Measurements from ENCODE around the gene FGFR3. TPM values are rescaled to one million over a fixed set of nuclear protein-coding genes. Genes with fewer than 3 reads are reported as not detected.

Gene FGFR3
- total RNA-seq, 1 experiment from 2014 or later: 0.62 TPM

DNA sequence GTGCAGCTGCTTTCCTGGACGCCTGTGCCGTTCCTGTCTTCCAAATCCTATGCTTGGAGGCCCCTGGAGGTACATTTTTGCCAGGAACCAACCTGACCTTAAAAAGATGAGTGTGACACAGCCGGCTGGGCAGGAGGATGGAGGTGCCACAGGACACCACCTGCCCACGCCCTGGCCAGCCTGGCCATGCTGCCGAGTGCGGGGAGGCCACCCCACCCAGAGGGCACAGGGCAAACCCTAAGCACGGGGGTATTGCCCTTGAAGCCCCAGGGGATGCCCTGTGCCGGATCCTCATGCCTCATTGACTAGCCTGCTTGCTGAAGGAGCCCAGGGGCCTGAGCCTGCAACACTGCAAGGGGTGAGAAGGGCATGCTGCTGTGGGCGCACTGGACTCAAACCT lies 20.1 kb downstream of the FGFR3 start:
- no peak for DNase-seq (ENCODE audit: extremely low read depth, low read depth)

DNA sequence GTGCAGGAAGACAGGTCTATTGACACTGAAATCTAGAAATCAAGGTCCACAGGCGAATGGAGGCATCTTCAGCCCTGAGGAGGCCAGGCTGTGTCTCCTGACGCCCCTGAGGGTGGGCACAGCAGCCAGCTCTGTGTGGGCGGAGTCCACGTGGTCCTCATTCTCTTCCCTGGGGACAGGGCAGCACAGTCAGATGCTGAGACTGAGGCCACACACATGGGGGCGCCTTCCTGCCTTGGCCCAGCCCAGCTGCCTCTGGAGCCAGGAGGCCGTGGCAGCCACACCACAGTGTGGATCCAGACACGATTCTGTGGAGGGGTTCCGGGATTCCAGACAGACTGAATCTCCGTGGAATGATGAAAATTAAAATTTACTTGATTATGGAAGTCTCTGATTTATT lies 20.8 kb downstream of the FGFR3 start:
- no peak for DNase-seq (ENCODE audit: extremely low read depth, low read depth)

DNA sequence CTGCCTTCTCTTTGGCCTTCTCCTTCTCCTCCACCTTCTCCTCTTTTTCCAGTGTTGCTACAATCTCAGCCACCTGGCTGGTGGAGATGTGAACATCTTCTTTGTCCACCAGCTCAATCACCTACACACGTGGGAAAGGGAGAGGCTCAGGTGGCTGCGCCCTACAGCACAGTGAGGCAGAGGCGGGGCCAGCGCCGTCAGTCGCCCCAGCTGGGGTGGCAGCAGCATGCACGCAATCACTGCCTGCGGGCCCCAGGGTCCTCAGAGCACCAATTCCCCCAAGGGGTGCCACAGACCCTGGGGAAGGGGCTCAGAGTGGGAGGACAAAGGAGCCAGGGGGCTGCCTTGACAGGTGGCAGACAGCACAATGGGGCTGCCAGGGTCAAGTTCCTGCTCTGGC lies 21.4 kb downstream of the FGFR3 start:
- DNase-seq (ENCODE audit: extremely low read depth, low read depth): no peak

DNA sequence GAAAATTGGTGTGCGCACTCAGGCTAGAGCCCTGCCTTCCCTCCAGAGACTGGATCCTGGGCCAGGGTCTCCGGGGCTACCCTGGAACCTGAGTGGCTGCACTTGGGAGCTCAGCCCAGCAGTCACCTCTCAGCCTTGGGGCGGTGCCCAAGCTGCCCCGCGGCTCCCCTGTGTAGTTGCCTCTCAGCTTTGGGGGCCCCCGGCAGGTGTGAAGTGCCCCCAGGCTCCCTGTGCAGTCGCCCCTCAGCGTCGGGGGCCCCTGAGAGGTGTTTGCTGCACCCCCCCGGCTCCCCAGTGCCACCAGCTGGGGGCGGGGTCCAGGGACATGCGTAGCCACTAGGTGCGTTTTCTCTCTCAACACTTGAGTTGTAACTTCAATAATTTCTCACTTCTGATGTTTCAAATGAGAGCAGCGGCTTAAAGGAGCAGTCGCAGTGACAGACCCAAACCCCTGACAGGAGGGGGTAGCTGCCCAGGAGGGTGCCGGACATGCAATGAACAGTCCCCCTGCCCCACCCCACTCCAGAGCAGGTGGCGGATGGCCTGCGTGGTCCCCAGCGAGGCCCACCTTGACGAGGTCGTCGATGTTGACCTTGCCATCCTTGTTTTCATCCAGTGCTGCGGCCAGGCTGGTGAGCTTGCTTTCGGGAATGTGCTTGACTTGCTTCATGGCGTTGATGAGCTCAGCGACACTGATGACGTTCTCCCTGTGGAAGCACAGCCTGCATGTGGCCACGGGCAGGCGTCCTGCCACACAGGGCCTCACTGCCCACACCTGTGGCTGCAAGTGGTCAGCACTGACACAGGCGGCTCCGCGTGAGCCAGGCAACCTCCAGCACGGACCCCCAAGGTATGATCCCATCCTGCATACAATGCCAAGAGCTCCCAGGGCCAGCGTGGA lies 22.3 kb downstream of the FGFR3 start:
- no peak for DNase-seq (ENCODE audit: extremely low read depth, low read depth)

DNA sequence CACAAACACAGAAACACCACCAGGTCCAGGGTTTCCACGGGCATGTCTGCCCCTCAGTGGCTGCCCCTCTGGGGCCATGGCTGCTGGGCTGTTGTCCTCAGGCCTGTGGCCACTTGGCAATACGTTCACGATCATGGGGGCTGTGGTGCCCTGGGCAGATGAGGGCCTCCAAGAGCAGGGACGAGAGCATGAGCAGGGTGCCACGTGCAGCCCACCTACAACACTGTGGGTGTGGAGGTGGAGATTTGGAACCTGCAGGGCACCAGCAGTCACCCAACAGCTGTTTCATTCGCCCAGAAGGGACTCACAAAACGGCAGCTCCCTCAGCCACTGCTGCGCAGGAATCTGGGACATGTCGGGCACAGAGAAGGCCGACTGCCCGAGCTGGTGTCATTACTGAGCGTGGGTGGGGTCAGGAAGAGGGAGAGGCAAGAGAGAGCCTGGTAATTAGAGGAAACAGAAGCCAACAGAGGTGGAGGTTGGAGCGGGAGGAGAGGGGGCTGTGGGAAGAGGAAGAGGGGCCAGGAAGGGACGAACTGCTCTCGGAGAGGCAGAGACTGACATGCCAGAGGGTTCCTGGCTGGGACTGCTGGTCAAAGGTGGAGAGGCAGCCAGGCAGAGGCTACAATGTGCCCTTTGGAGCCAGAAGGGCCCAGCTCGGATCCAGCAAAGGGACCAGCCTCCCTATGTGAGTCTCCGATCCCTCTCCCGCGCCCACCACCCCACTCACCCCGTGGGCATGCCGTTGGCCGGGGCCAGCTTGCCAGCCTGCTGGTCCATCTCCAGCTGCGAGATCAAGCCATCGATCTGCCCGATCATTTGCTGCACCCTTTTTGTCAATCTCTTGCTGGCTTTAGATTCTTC lies 23.1 kb downstream of the FGFR3 start:
- no peak for DNase-seq (ENCODE audit: extremely low read depth, low read depth)

DNA sequence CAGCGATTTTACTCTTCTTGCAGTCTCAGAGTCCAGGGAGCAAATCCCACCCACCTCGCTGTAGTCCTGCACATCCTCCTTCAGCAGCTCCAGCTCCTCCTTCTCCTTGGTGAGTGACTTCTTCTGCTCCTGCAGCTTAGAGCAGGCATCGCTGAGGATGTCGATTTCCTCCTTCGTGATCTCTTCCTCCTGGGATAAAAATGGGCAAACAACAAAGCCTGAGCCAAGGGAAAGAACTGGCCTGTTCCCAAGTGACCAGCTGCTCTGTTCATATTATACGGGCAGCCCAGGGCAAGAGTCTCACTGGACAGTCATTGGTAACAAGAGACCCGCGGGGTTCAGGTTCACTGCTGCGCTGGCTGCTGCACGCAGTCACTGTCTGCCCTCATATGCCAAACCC lies 26.2 kb downstream of the FGFR3 start:
- DNase-seq (ENCODE audit: extremely low read depth, low read depth): no peak

DNA sequence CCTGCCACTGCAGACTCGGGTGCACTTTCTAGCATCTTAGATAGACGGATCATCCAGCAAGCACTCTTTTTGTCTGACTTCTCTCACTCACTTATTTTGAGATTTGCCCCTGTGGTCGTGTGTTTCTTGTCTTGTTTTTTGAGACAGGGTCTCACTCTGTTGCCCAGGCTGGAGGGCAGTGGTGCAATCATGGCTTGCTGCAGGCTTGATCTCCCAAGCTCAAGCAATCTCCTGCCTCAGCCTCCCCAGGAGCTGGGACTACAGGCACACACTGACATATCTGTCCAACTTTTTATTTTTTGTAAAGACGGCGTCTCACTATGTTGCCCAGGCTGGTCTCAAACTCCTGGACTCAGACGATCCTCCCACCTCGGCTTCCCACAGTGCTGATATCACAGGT lies 26.7 kb downstream of the FGFR3 start:
- DNase-seq (ENCODE audit: extremely low read depth, low read depth): no peak

DNA sequence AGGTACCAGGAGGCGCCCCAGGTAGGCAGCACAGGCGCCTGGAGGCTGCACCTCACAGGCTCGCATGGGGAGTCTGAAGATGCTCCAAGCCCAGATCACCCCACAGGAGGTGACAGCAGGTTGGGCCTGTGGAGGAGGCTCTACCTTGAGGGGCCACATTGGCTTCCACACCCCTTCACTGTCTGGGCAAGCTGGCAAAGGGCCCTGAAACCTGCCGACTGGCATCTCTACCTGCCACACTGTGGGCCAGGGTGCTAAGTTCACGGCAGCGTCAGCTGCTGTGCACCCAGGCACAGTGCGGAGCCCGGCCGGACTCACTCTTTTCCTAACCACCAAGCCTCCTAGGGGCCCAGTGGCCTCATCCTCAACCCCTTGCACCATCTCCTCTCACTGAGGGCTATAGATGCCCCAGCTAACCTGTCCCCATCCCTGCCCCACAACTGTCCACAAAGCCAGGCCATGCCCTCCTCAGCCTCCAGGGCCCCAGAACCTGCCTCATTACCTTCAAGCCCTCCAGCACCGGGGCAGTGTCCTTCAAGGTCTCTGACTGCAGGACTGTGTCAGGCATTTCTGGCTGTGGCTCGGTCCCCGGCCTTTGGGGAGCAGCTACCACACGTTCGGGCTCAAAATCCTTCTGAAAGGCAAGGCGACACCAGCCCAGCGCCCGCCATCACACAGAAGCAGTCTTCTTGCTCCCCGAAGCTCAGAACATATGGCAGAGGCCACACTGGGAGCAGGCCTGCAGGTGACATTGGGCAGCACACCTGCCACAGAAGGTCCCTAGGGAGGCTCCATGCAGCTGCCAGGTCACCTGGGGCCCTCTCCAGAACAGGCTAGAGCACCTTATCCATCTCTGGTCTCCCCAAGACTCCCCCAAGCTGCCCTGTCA lies 28.8 kb downstream of the FGFR3 start:
- no peak for DNase-seq (ENCODE audit: extremely low read depth, low read depth)

DNA sequence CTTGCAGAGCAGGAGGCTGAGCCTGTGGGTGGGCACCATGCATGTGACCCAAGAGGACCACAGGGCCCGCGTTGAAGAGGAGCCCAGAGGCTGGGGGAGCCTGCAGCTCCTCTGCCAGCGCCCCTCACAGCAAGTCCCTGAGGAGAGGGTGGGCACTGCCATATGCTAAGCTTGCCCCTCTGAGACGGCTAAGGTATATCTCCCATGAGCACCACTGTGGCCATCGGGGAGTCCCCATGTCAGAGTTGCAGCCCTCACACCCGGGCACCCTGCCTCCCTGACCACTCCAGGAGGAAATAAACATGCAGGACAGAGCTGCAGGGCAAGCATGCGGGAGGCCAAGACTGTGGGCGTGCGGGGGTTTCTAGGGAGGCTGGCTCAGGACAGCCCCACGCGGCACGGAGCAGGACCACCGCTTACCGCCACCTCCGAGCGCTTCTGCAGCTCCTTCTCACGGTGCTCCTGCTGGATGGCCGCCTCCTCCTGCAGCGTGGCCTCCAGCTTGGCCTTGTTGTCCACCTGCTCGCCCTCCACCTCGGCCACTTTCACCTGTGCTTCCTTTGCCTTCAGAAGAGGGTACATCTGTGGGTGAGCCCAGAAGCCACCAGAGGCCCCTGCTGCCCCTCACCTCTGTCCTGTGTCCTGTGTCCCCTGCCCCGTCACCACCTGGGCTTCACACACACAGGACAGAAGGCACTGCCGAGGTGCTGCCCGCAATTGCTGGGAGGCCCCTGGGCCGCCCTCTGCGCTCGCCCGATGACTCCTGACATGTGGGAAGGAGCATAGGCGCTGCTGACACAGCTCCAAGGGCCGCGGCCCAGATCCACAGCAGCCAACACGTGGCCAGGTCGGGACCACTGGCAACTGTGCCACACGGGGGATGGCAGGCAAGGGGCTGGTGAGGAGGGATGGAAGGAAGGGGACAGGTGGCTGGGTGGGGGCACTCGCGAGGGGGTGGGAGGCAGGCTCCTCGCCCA lies 29.8 kb downstream of the FGFR3 start:
- no peak for DNase-seq (ENCODE audit: extremely low read depth, low read depth)

DNA sequence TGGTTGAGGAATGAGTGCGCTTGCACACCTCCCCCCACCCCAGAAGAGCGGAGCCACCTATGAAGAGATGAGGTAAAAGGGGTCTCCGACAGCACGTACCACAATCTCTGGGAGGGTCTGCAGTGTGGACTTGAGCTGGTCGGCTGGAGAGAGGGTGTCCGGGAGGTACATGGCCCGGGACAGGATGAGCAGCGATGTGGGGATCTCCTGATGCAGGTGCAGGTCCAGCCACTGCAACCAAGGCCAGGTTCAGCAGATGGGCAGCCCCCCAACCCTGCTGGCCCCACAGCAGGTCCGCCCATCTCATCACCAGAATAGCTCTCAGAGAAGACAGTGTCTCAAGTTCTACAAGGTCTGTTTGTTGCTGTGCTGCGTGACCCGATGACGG lies 30.4 kb downstream of the FGFR3 start:
- no peak for DNase-seq (ENCODE audit: extremely low read depth, low read depth)

DNA sequence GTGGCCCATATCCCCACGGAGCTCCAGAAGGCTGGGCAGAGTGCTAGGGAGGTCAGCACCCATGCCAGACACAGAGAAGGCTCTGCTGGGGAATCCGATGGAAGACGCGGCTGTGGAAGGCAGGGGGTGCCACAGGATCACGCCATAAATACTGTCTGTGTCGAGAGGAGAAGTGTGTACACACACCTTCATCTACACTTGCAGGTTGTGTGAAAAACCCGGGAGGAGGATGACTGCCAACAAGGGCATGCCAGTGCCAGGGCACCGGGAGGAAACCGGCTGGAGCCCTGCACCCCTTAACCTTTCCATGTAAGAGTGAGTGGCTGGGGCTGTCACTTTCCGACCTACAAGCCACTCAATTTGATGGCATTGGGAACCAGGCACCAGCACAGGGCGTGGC lies 31.7 kb downstream of the FGFR3 start:
- no peak for DNase-seq (ENCODE audit: extremely low read depth, low read depth)

DNA sequence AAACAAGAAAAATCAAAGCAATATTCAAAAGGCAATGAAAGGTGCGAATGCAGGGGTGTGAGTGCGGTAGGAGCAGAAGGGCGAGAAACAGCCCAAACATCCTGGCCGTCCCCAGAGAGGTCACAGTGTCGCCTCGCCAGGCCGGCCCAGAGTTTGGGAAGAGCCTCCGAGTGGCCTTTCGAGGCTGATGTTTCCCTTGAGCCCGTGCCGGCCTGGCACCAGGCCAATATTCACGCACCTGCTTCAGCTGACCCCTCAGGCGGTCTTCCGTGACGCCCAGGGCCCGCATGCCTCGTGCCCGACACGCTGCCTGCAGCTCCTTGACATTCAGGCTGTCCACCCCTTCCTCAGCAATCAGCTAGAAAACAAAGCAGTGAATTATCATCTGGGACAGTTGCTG lies 32.2 kb downstream of the FGFR3 start:
- no peak for DNase-seq (ENCODE audit: extremely low read depth, low read depth)

DNA sequence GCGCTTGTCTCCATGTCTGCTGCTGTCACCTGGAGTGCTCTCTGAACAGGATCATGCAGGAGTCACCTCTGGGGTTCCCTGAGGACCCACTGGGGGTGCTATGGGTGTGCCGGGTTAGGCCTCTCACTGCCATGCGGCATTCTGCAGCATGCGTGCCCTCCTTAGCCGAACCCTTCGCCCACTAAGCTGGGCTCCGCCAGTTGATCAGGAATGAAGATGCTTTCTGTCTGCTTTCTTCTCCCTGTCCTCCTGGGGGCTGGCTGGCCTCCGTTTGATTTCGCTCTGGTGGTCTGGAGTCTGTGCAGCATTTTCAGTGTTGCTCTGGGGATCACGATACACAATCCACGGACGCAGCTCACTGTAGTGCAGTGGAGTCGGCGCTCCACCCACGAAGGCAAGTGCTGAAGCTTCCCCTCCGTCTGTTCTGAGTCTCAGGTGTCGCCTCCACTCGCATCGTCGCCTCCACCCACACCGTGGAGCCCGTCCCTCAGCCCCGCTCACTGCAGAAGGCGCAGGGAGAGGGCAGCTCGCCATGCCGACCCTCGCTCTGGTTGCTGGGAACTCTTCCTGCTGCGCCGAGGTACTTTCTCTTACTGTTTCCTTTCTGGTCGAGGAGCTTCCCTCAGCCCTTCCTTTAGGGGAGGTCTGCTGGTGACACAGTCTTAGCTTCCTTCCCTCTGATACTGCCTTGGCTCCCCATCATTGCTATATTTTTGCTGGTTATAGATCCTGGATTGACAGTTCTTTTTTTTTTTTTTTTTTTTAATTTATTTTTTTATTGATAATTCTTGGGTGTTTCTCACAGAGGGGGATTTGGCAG lies 33.6 kb downstream of the FGFR3 start:
- DNase-seq (ENCODE audit: extremely low read depth, low read depth): no peak

DNA sequence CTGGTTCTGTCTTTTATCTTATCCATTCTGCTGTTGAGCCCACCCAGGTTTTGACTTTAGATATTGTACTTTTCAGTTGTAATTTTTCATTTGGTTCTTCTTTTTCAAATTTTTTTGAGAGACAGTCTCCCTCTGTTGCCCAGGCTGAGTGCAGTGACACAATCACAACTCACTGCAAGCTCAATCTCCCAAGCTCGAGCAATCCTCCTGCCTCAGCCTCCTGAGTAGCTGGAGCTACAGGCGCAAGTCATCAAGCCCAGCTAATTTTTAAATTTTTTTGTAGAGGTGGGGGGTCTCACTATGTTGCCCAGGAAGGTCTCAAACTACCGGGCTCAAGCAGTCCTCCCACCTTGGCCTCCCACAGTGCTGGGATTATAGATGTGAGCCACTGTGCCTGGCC lies 37.1 kb downstream of the FGFR3 start:
- DNase-seq (ENCODE audit: extremely low read depth, low read depth): no peak

DNA sequence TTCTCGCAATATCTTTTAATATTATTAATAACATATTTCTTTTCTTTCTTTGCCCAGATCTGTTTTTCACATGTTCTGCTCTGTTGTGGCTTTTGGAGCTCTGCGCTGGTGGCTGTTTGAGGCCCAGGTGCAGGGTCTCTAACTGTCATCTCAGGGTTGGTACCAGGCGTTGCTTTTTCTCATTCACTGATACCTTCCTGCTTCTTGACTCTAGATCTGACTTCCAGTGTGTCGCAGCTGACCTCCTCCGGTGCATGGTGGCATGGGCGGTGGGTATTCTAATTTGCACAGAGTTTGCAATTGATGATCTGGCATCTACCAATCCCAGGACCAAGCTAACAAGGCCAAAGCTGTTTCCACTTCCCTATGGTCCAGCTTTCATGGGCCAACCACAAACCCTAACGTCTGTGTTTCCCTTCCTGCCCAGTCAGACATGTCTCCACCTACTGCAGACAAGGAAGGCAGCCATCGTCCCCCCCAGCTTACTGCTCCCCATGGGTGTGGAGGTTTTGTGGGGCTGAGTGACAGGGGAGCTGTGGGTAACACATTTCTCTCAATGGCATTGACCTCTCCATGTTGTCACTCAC lies 37.6 kb downstream of the FGFR3 start:
- no peak for DNase-seq (ENCODE audit: extremely low read depth, low read depth)

DNA sequence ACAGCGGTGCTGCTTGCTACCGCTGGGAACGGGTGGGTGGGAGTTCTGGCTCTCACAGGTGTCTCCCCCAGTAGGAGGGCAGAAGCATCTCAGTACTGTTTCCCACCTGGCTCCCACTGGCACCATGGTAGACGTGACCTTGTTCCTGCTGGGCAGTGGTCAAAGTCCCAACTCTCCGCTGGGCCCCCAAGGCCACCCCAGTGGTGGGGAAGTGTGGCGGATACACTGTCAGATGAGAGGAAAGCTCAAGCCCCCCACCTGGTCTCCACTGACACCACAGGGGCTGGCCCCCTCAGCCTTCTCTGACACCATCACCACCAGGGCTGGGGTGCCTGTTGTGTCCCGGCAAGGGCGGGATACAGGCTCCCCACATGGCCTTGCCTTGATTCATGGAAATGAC lies 38.2 kb downstream of the FGFR3 start:
- no peak for DNase-seq (ENCODE audit: extremely low read depth, low read depth)

DNA sequence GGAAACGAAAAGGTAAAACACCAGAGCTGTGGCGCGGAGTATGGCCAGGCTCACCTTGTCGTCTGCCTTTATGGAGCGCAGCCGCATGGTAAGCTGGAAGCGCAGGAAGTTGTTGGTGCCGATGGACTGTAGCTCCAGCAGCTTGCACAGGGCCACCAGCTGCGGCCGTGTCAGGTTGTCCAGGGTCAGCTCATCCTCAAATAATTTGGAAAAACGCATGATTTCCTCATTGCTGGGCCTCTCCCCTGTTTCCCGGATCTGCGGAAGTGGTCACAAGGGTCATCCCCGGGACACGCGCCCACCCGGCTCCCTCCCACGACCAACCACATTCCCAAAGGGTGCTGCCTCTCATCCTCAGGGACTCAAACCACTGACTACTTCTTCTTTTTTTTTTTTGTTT lies 39.6 kb downstream of the FGFR3 start:
- no peak for DNase-seq (ENCODE audit: extremely low read depth, low read depth)

DNA sequence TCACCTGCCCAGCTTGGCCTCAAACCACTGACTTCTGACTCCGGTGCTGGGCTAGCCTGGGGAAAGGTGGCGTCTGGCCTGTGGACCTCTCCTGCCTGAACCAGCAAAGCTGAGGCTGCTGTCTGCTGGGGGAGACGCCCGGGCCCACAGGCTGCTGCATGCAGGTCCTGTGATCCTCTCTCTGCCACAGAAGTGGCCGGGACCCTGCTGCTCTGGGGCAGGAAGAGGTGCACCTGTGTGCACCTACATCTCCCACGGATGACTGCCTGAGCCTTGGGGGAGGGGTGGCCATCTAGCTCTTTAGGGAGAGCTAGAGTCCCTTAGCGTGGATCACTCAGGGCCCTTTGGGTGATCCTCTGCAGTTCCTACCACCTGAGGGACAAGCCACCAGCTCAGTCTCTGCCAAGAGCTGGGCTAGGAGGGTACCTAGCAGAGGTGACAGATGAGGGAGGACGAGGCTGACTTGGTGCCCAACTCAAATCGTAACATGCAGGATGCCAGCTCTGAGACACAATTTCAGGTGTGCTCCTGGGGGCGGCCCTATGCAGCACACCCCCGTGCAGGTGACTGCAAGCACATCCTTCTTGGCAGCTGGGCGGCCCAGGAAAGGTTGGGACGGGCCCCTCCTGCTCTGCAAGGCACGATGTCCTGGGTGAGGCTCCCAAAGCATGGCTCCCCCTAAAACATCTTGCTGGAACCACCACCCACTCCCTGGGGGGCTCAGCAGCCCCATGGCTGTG lies 40.4 kb downstream of the FGFR3 start:
- no peak for DNase-seq (ENCODE audit: extremely low read depth, low read depth)
